Measurements from ENCODE around the gene NLRP3.

DNA sequence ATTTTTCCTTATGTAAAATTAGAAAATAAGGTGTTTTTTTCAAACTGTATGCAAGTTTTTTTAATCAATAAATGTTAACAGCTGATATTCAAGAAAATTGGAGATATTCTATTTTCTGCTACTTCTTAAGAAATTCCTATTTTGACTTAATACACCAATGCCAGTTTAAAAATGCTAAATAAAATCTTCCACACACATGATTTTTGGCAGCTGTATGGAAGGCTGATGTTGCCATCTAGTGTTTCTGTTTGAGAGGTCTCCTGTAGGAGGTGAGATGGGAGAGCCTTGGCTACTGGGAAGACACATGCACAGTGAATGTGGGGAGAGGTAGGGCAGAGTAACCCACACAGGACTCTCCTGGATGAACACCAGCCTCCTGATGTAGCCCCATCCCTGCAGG, 71.1 kb downstream of the NLRP3 start:
- no peak for TF ChIP-seq USF2 (IDR thresholded peaks at IDR 0.05; ENCODE audit: borderline replicate concordance, low read depth, low read length)
- TF ChIP-seq, protein P1, sequence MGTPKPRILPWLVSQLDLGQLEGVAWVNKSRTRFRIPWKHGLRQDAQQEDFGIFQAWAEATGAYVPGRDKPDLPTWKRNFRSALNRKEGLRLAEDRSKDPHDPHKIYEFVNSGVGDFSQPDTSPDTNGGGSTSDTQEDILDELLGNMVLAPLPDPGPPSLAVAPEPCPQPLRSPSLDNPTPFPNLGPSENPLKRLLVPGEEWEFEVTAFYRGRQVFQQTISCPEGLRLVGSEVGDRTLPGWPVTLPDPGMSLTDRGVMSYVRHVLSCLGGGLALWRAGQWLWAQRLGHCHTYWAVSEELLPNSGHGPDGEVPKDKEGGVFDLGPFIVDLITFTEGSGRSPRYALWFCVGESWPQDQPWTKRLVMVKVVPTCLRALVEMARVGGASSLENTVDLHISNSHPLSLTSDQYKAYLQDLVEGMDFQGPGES (IDR thresholded peaks at IDR 0.05; ENCODE audit: low read depth, low read length) = no peak
- TF ChIP-seq, protein P2, sequence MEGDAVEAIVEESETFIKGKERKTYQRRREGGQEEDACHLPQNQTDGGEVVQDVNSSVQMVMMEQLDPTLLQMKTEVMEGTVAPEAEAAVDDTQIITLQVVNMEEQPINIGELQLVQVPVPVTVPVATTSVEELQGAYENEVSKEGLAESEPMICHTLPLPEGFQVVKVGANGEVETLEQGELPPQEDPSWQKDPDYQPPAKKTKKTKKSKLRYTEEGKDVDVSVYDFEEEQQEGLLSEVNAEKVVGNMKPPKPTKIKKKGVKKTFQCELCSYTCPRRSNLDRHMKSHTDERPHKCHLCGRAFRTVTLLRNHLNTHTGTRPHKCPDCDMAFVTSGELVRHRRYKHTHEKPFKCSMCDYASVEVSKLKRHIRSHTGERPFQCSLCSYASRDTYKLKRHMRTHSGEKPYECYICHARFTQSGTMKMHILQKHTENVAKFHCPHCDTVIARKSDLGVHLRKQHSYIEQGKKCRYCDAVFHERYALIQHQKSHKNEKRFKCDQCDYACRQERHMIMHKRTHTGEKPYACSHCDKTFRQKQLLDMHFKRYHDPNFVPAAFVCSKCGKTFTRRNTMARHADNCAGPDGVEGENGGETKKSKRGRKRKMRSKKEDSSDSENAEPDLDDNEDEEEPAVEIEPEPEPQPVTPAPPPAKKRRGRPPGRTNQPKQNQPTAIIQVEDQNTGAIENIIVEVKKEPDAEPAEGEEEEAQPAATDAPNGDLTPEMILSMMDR (IDR thresholded peaks at IDR 0.05) = peak; percentile 76
- TF ChIP-seq RFX5 (IDR thresholded peaks at IDR 0.05; ENCODE audit: low read length) = no peak
- TF ChIP-seq, protein P3, sequence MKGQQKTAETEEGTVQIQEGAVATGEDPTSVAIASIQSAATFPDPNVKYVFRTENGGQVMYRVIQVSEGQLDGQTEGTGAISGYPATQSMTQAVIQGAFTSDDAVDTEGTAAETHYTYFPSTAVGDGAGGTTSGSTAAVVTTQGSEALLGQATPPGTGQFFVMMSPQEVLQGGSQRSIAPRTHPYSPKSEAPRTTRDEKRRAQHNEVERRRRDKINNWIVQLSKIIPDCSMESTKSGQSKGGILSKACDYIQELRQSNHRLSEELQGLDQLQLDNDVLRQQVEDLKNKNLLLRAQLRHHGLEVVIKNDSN (IDR thresholded peaks at IDR 0.05; ENCODE audit: borderline replicate concordance, low read depth) = no peak
- TF ChIP-seq EZH2phosphoT487 (IDR thresholded peaks at IDR 0.05; ENCODE audit: borderline replicate concordance, low read depth) = no peak
- no peak for TF ChIP-seq TAF1 (IDR thresholded peaks at IDR 0.05; ENCODE audit: borderline replicate concordance, low read depth, low read length)
- TF ChIP-seq NFIC (IDR thresholded peaks at IDR 0.05; ENCODE audit: borderline replicate concordance) = no peak
- TF ChIP-seq POLR2AphosphoS5 (IDR thresholded peaks at IDR 0.05; ENCODE audit: low read depth, low read length) = no peak

Measured in SK-N-SH (cell line).